Inferior parietal cortex (tissue), 1 donor: ENCODE data around the gene HPS4.

Experiments
- DNase-seq: peaks from one replicate; pipeline ENCODE4 v3.0.0-alpha.2; 2016; ENCODE audit errors: extremely low spot score

The HPS4 gene

GRCh38 chr22:26499188-26499703 is 15.7 kb upstream of the HPS4 start:
- DNase-seq, result no peak

GRCh38 chr22:26496456-26496855 is 12.9 kb upstream of the HPS4 start:
- DNase-seq, result no peak

- DNase-seq, result no peak
These were observed 10.9 kb upstream of the HPS4 start for GRCh38 chr22:26494506-26494905.

- DNase-seq, result no peak
These were observed 8.6 kb upstream of the HPS4 start for GRCh38 chr22:26492220-26492619.

- no peak for DNase-seq
These were observed 6.0 kb upstream of the HPS4 start for GRCh38 chr22:26489447-26490036.

- DNase-seq, result no peak
These were observed 4.4 kb upstream of the HPS4 start for GRCh38 chr22:26487996-26488395.

- DNase-seq, result no peak
These were observed 2.8 kb upstream of the HPS4 start for GRCh38 chr22:26486394-26486793.

GRCh38 chr22:26485806-26486390 is 2.3 kb upstream of the HPS4 start:
- no peak for DNase-seq

- no peak for DNase-seq
These were observed 1.4 kb upstream of the HPS4 start for GRCh38 chr22:26485013-26485412.

GRCh38 chr22:26484360-26484706 is 750 bp upstream of the HPS4 start:
- DNase-seq, result no peak

GRCh38 chr22:26483043-26483438 is 542 bp downstream of the HPS4 start:
- no peak for DNase-seq

- DNase-seq, result no peak
These were observed 1.4 kb downstream of the HPS4 start for GRCh38 chr22:26482161-26482560.

- DNase-seq, result no peak
These were observed 1.9 kb downstream of the HPS4 start for GRCh38 chr22:26481694-26482093.

GRCh38 chr22:26481112-26481693 is 2.4 kb downstream of the HPS4 start:
- DNase-seq, result no peak

GRCh38 chr22:26480611-26480932 is 3.0 kb downstream of the HPS4 start:
- no peak for DNase-seq

- no peak for DNase-seq
These were observed 3.6 kb downstream of the HPS4 start for GRCh38 chr22:26479792-26480610.

- no peak for DNase-seq
These were observed 4.4 kb downstream of the HPS4 start for GRCh38 chr22:26479043-26479791.

- DNase-seq, result no peak
These were observed 6.2 kb downstream of the HPS4 start for GRCh38 chr22:26477341-26477731.

- no peak for DNase-seq
These were observed 6.8 kb downstream of the HPS4 start for GRCh38 chr22:26476705-26477340.

- no peak for DNase-seq
These were observed 8.9 kb downstream of the HPS4 start for GRCh38 chr22:26474682-26475081.

GRCh38 chr22:26471522-26471921 is 12.1 kb downstream of the HPS4 start:
- DNase-seq, result no peak

GRCh38 chr22:26470807-26471206 is 12.8 kb downstream of the HPS4 start:
- no peak for DNase-seq
